Lung (tissue), 12 donors: Measurements from ENCODE around the gene PRKN. TPM values are rescaled to one million over a fixed set of nuclear protein-coding genes. Genes with fewer than 3 reads are reported as not detected.

Experiments
- ATAC-seq: fragments of 200-7000 bp; cut with Tn5 transposase; one replicate; pipeline ENCODE4 v1.9.1; 2020; ENCODE audit warnings: moderate number of reproducible peaks; ENCODE audit not compliant: insufficient read depth, low FRiP score
- DNase-seq, 3 donors: peaks; one replicate each; pipeline ENCODE4 v3.0.0-alpha.2; 2013 to 2017
- H3K27ac ChIP-seq, 2 donors: one replicate each; pipeline ENCODE4 v1.5.1; 2013; ENCODE audit warnings: mild to moderate bottlenecking in 2 of 2, moderate library complexity in 2 of 2, control low read depth in 1 of 2, inconsistent platforms in 1 of 2, low read depth in 1 of 2, low read length in 1 of 2
- H3K27me3 ChIP-seq, 3 donors: one replicate each; pipeline ENCODE4 v1.5.1; 2013; ENCODE audit warnings: low read length in 2 of 3; ENCODE audit not compliant: control insufficient read depth in 3 of 3, insufficient read depth in 3 of 3
- H3K36me3 ChIP-seq, 4 donors: one replicate each; pipeline ENCODE4 v1.5.1; 2013; ENCODE audit warnings: low read length in 4 of 4, mild to moderate bottlenecking in 1 of 4, moderate library complexity in 1 of 4; ENCODE audit not compliant: control insufficient read depth in 4 of 4, insufficient read depth in 4 of 4
- H3K4me1 ChIP-seq, 5 donors: one replicate each; pipeline ENCODE4 v1.5.1; 2013; ENCODE audit warnings: low read length in 5 of 5, mild to moderate bottlenecking in 2 of 5, moderate library complexity in 1 of 5; ENCODE audit not compliant: control insufficient read depth in 5 of 5, insufficient read depth in 5 of 5
- H3K4me3 ChIP-seq: one replicate; pipeline ENCODE4 v1.5.1; 2013; ENCODE audit warnings: mild to moderate bottlenecking, control low read depth, moderate library complexity
- H3K9ac ChIP-seq, 2 donors: one replicate each; pipeline ENCODE4 v1.5.1; 2013; ENCODE audit warnings: low read length in 2 of 2, control low read depth in 1 of 2; ENCODE audit not compliant: insufficient read depth in 1 of 2
- H3K9me3 ChIP-seq, 4 donors: one replicate each; pipeline ENCODE4 v1.5.1; 2013; ENCODE audit warnings: low read length in 3 of 4, mild to moderate bottlenecking in 1 of 4, moderate library complexity in 1 of 4; ENCODE audit not compliant: control insufficient read depth in 4 of 4, insufficient read depth in 3 of 4
- WGBS, 2 donors: extraction: QIAGEN DNeasy Blood & Tissue Kit; methylation state at CpG; one replicate each; pipeline ENCODE4 v1.1.7; 2013; 5-methylcytosine and 5-hydroxymethylcytosine counted together
- polyA plus RNA-seq, 2 donors: library from polyadenylated mRNA; stranded (reverse); fragments of 200-250 nt; gene quantifications; one replicate each; pipeline ENCODE4 v1.2.1, GENCODE V29; 2013
- total RNA-seq, 2 donors: library from RNA; depleted of rRNA in 1 of 2; stranded (reverse); fragments of >200 nt in 1 of 2; gene quantifications; one replicate each; pipeline ENCODE4 v1.2.1, GENCODE V29; 2014 to 2021
- TF ChIP-seq, protein P1 (sequence below): IDR thresholded peaks from 2 replicates; pipeline ENCODE4 v1.5.1; 2012; ENCODE audit warnings: mild to moderate bottlenecking; ENCODE audit errors: control extremely low read depth, extremely low read depth
- donor health status: control.
- donor health status: control.
- donor health status: Bipolar disorder and iron deficiency.
- donor health status: healthy.
- donor health status: DM: yes; HTN: yes; CAD: no.

The PRKN gene
- total and polyA plus RNA-seq, 4 donors: 0.27 to 11.2 (median 3.1) TPM

DNA sequence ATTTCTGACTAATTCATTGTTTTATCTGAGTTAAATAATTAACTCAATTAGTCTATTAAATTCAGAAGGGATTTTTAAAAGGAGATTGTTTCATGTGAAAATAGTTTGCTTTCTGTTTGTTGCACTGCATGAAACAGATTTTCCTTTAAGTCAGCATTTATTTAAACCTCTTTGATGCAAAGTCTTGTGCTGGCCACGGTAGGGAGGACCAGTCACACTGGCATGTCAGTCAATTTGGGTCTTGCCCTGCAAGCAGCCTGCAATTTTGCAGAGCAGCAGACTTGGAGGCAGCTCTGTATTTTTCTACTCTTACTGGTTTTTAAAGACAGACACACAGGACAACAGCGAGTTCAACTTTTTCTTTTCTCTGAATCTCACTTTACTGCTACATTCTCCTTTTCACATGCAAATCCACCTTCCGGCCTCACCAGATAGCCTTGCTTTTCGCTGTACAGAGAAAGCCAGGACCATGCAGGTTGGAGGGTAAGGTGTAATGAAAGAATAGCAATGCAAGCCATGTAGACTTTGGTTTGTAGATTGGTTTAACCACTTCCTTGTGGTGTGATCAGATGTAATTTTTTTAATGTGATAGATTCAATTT, 763.8 kb downstream of the PRKN start:
- H3K27me3 ChIP-seq: no peaks in the 10 kb centered on the region
- TF ChIP-seq, protein P1, sequence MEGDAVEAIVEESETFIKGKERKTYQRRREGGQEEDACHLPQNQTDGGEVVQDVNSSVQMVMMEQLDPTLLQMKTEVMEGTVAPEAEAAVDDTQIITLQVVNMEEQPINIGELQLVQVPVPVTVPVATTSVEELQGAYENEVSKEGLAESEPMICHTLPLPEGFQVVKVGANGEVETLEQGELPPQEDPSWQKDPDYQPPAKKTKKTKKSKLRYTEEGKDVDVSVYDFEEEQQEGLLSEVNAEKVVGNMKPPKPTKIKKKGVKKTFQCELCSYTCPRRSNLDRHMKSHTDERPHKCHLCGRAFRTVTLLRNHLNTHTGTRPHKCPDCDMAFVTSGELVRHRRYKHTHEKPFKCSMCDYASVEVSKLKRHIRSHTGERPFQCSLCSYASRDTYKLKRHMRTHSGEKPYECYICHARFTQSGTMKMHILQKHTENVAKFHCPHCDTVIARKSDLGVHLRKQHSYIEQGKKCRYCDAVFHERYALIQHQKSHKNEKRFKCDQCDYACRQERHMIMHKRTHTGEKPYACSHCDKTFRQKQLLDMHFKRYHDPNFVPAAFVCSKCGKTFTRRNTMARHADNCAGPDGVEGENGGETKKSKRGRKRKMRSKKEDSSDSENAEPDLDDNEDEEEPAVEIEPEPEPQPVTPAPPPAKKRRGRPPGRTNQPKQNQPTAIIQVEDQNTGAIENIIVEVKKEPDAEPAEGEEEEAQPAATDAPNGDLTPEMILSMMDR: no peak
- H3K36me3 ChIP-seq: no peaks in the 10 kb centered on the region
- no peak overlapping the region for H3K9ac ChIP-seq
- no peaks in the 10 kb centered on the region for H3K4me1 ChIP-seq
- 74 to 78% methylated on average over 4 of the region's 4 CpGs for WGBS, 2 donors
- no peak overlapping the region for H3K4me3 ChIP-seq
- H3K9me3 ChIP-seq: no peaks in the 10 kb centered on the region
- no peak overlapping the region for H3K27ac ChIP-seq
- DNase-seq (no peak), ATAC-seq (no peak)

DNA sequence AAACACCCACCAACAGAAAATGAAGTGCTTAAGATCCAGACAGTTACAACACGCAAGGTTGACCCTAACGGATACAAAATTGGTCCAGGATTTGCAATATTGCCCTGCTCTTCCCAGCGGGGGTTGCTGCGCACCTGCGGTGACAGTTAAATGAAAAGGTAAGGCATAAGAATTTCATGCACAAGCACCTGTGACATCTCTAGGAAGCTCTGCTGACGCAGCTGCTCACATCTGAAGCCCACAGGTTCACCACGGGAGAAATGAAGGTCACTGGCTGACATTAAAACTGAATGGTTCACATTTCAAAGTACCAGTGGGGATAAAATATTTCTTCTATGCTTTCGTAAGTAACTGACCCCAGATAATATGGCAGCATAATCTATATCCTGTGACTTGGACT, 764.4 kb downstream of the PRKN start:
- Histone ChIP-seq H3K27me3 (no peaks in the 10 kb centered on the region), H3K4me3 (no peak overlapping the region)
- ATAC-seq: no peak

DNA sequence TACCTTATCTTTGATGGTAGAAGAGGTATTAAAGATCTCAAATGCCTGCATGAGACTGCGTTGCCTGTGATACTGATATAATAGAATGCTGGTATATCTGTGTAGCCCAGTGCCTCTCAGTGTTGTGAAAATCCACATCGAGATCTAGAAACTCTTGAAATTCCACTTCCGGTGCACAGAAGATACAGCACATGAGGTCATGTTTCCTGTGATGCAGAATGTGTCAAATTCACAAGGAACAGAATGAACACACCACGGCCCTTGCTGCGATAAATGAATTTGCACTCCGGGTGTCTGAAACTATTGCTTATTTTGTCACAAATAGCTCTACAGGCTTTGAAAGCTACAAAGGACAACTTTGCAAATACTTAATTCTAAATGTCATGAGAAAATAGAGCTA, 765.8 kb downstream of the PRKN start:
- H3K27ac ChIP-seq: no peak overlapping the region
- H3K27me3 ChIP-seq: no peaks in the 10 kb centered on the region
- no peak overlapping the region for H3K4me3 ChIP-seq
- TF ChIP-seq, protein P1: no peak
- WGBS, 2 donors: 66 to 77% methylated on average over 6 of the region's 6 CpGs
- peaks cover 0 to 2% (median 0%) of the 10 kb centered on the region in 4 donors for H3K9me3 ChIP-seq
- no peaks in the 10 kb centered on the region for H3K36me3 ChIP-seq
- no peak for ATAC-seq
- no peaks in the 10 kb centered on the region for H3K4me1 ChIP-seq
- DNase-seq: no peak
- H3K9ac ChIP-seq: no peak overlapping the region

More for the DNA sequence above, 764.4 kb downstream of the PRKN start:
- Histone ChIP-seq H3K4me1 (no peaks in the 10 kb centered on the region), H3K9ac (no peak overlapping the region), H3K27ac (no peak overlapping the region), H3K36me3 (no peaks in the 10 kb centered on the region), H3K9me3 (no peaks in the 10 kb centered on the region)
- 92 to 93% methylated on average over 8 of the region's 8 CpGs for WGBS, 2 donors
- no peak for DNase-seq
- TF ChIP-seq, protein P1: no peak

DNA sequence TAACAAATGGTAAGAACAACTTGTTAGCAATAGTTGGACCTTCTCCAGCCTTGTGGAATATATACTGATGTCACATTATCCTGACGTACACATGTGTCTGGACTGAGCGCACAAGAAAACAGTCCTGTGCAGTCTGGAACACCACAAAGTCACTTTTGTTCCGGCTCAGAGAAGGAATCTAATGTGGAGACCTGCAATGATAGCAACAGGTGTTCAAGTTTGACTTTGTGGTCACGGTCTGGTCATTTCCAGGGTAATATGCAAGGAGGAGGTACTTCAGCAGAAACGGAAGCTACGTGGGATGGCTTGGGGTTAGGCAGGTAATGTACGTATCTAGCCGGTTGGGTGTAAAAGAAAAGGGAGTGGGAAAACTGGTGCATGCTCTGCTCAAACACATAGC, 766.5 kb downstream of the PRKN start:
- DNase-seq: no peak
- Histone ChIP-seq H3K4me3 (no peak overlapping the region), H3K36me3 (no peaks in the 10 kb centered on the region), H3K9me3 (peaks cover 0 to 2% (median 0%) of the 10 kb centered on the region in 4 donors), H3K27ac (no peak overlapping the region), H3K27me3 (no peaks in the 10 kb centered on the region), H3K9ac (no peak overlapping the region), H3K4me1 (no peaks in the 10 kb centered on the region)
- ATAC-seq: no peak
- 94 to 95% methylated on average over 8 of the region's 8 CpGs for WGBS, 2 donors
- TF ChIP-seq, protein P1: no peak
